Liver (tissue), 3 donors: ENCODE measurements around the gene AFM.

ENCODE experiments used
- ATF3 ChIP-seq: IDR thresholded peaks from 2 replicates; pipeline ENCODE4 v1.6.1; 2016; ENCODE audit warnings: antibody characterized with exemption
- CTCF ChIP-seq: fragments of 150-350 bp; IDR thresholded peaks from 2 replicates; pipeline ENCODE4 v1.5.1; 2017; ENCODE audit warnings: improper control_type of control experiment, low read depth, low read length; ENCODE audit not compliant: missing input control
- FOXA1 ChIP-seq: IDR thresholded peaks from 2 replicates; pipeline ENCODE4 v1.6.1; 2016; ENCODE audit warnings: antibody characterized with exemption
- GABPA ChIP-seq, 2 donors: IDR thresholded peaks in 1 of 2; conservative IDR thresholded peaks in 1 of 2; 2 replicates each; pipeline ENCODE4 v1.6.1; 2016; ENCODE audit warnings: antibody characterized with exemption in 2 of 2, mild to moderate bottlenecking in 1 of 2, moderate library complexity in 1 of 2
- RAD21 ChIP-seq, 2 donors: IDR thresholded peaks; 2 replicates each; pipeline ENCODE4 v1.6.1; 2016; ENCODE audit warnings: antibody characterized with exemption in 2 of 2, mild to moderate bottlenecking in 2 of 2
- REST ChIP-seq: IDR thresholded peaks from 2 replicates; pipeline ENCODE4 v1.6.1; 2016; ENCODE audit warnings: antibody characterized with exemption, mild to moderate bottlenecking
- RXRA ChIP-seq, 2 donors: IDR thresholded peaks; 2 replicates each; pipeline ENCODE4 v1.6.1; 2017 to 2018; ENCODE audit warnings: antibody characterized with exemption in 2 of 2, mild to moderate bottlenecking in 1 of 2
- SP1 ChIP-seq: IDR thresholded peaks from 2 replicates; pipeline ENCODE4 v1.6.1; 2018; ENCODE audit warnings: antibody characterized with exemption, mild to moderate bottlenecking
- TAF1 ChIP-seq: conservative IDR thresholded peaks from 2 replicates; pipeline ENCODE4 v1.6.1; 2016; ENCODE audit warnings: antibody characterized with exemption, mild to moderate bottlenecking
- YY1 ChIP-seq: IDR thresholded peaks from 2 replicates; pipeline ENCODE4 v1.6.1; 2016; ENCODE audit warnings: antibody characterized with exemption, mild to moderate bottlenecking
- ZBTB33 ChIP-seq: IDR thresholded peaks from 2 replicates; pipeline ENCODE4 v1.6.1; 2016; ENCODE audit warnings: antibody characterized with exemption
- TF ChIP-seq, protein P1 (sequence below): IDR thresholded peaks from 2 replicates; pipeline ENCODE4 v1.6.1; 2016; ENCODE audit warnings: antibody characterized with exemption
- donor health status: healthy.
- donor health status: healthy.

GRCh38 chr4:73450398-73451004 is 31.0 kb upstream of the AFM start:
- TF ChIP-seq CTCF (no peak), RXRA (IDR thresholded peaks at IDR 0.05) (no peak), REST (no peak), TAF1 (no peak), GABPA (IDR thresholded peaks at IDR 0.05 in 1 of 2, conservative IDR thresholded peaks at IDR 0.05 in 1 of 2) (no peak), SP1 (no peak), YY1 (no peak), FOXA1 (no peak), ATF3 (no peak), RAD21 (IDR thresholded peaks at IDR 0.05) (no peak), ZBTB33 (no peak)
- TF ChIP-seq, protein P1, sequence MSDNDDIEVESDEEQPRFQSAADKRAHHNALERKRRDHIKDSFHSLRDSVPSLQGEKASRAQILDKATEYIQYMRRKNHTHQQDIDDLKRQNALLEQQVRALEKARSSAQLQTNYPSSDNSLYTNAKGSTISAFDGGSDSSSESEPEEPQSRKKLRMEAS: no peak
